NB4 (cell line): ENCODE results near the gene TFEB.

ENCODE experiments used
- CTCF ChIP-seq: IDR thresholded peaks from one replicate; pipeline ENCODE4 v1.5.1; 2012; ENCODE audit warnings: low read depth, low read length
- MYC ChIP-seq: IDR thresholded peaks from 2 replicates; pipeline ENCODE4 v1.6.1; 2011; ENCODE audit warnings: low read depth, low read length
- POLR2A ChIP-seq: IDR thresholded peaks from 2 replicates; pipeline ENCODE4 v1.6.1; 2011; ENCODE audit warnings: mild to moderate bottlenecking; ENCODE audit not compliant: insufficient read length; ENCODE audit errors: extremely low read depth
- TF ChIP-seq, protein P1 (sequence below): IDR thresholded peaks from 2 replicates; pipeline ENCODE4 v1.6.1; 2011; ENCODE audit warnings: low read depth, low read length

DNA sequence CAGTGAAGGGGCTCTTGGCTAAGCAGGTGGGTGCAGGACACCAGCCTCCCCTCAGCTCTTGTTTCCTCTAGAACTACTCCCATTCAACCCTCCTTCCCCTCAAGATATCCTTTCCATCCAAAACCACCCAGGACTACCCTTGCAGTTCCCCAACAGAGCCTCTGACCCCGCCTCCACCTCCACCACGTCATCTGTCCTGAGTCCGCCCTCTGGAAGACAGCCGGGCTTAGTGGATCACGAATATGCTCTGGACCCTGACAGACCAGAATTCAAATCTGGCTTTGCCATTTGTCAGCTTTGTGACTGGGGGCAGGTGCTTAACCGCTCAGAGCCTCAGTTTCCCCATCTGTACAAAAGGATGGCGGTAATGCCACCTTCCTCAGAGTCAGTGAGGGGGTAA lies 31.4 kb downstream of the TFEB start:
- TF ChIP-seq POLR2A (no peak), CTCF (no peak), MYC (no peak)
- TF ChIP-seq, protein P1, sequence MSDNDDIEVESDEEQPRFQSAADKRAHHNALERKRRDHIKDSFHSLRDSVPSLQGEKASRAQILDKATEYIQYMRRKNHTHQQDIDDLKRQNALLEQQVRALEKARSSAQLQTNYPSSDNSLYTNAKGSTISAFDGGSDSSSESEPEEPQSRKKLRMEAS = no peak
